NB4 (cell line): Measurements from ENCODE around the gene TTC4.

Experiments used
- DNase-seq: peaks from one replicate; pipeline ENCODE4 v3.0.0; 2010; ENCODE audit warnings: low read depth
- H3K4me3 ChIP-seq: one replicate; pipeline ENCODE4 v1.5.1; 2011; ENCODE audit warnings: mild to moderate bottlenecking, low read depth, low read length, moderate library complexity
- CTCF ChIP-seq: IDR thresholded peaks from one replicate; pipeline ENCODE4 v1.5.1; 2012; ENCODE audit warnings: low read depth, low read length
- MAX ChIP-seq: IDR thresholded peaks from 2 replicates; pipeline ENCODE4 v1.6.1; 2011; ENCODE audit warnings: low read depth, low read length
- MYC ChIP-seq: IDR thresholded peaks from 2 replicates; pipeline ENCODE4 v1.6.1; 2011; ENCODE audit warnings: low read depth, low read length
- POLR2A ChIP-seq: IDR thresholded peaks from 2 replicates; pipeline ENCODE4 v1.6.1; 2011; ENCODE audit warnings: mild to moderate bottlenecking; ENCODE audit not compliant: insufficient read length; ENCODE audit errors: extremely low read depth

Gene TTC4

GRCh38 chr1:54711536-54711935 lies 4.1 kb upstream of the TTC4 start:
- TF ChIP-seq MAX (no peak), MYC (no peak), POLR2A (no peak), CTCF (no peak)
- DNase-seq, result no peak

GRCh38 chr1:54714881-54715492 lies 674 bp upstream of the TTC4 start:
- TF ChIP-seq CTCF, result no peak
- TF ChIP-seq MAX, result no peak
- TF ChIP-seq MYC, result no peak
- TF ChIP-seq POLR2A, result no peak
- H3K4me3 ChIP-seq, result no peak overlapping the region
- DNase-seq, result no peak

More at GRCh38 chr1:54711536-54711935, 4.1 kb upstream of the TTC4 start:
- H3K4me3 ChIP-seq, result no peak overlapping the region

GRCh38 chr1:54716299-54717047 lies 812 bp downstream of the TTC4 start:
- TF ChIP-seq POLR2A, result no peak
- no peak for TF ChIP-seq CTCF
- no peak for TF ChIP-seq MAX
- TF ChIP-seq MYC, result no peak
- peak overlapping the region; percentile 96 for H3K4me3 ChIP-seq
- no peak for DNase-seq

- TF ChIP-seq POLR2A (no peak), MAX (no peak), CTCF (no peak), MYC (no peak)
- DNase-seq, result no peak
- no peak overlapping the region for H3K4me3 ChIP-seq
Observed at GRCh38 chr1:54721719-54722118, 6.1 kb downstream of the TTC4 start.

- no peak overlapping the region for H3K4me3 ChIP-seq
- DNase-seq, result no peak
- no peak for TF ChIP-seq POLR2A
- no peak for TF ChIP-seq MYC
- TF ChIP-seq CTCF, result no peak
- TF ChIP-seq MAX, result no peak
Observed at GRCh38 chr1:54723985-54724384, 8.3 kb downstream of the TTC4 start.
